HG02571 (cell line): Measurements from ENCODE around the gene VAMP2.

Experiments
- ATAC-seq: cut with Tn5 transposase; IDR thresholded peaks from one replicate; pipeline ENCODE4 v1.9.1; 2021; ENCODE audit warnings: mild to moderate bottlenecking, moderate library complexity; ENCODE audit not compliant: unreplicated experiment

The VAMP2 gene

GRCh38 chr17:8155996-8156245 is 6.8 kb downstream of the VAMP2 start:
- no peak for ATAC-seq

- ATAC-seq: no peak
Measured at GRCh38 chr17:8155231-8155995, 7.3 kb downstream of the VAMP2 start.

GRCh38 chr17:8154608-8155155 is 8.1 kb downstream of the VAMP2 start:
- no peak for ATAC-seq

DNA sequence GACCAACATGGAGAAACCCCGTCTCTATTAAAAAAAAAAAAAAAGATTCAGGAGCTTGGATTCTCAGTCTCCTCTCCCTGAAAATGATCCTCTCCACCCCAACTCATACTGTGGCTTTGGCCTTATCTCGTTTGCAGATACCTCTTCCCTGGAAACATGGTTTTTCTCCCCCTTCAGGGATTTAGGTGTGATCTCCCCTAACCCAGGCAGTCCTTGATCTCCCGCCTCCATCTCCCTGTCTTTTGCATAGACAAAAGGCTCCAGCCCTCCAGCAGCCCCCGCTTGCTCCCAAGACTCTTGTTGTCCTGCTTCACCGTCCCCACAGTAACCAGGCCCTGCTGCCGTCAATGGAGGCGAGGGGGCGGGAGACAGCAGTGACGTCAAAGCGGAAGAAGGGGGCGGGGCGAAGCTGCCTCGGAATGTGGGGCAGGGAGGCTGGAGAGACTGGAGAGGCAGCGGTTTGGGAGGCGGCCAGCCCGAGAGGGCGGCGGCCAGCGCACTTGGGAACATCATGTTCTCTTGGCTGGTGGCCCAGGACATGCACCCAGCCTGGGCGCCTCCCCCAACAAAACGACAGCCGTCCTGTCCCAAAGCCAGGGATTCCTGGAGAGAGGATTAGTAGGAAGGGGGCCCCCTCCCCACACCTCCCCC is 8.7 kb downstream of the VAMP2 start:
- ATAC-seq: no peak

DNA sequence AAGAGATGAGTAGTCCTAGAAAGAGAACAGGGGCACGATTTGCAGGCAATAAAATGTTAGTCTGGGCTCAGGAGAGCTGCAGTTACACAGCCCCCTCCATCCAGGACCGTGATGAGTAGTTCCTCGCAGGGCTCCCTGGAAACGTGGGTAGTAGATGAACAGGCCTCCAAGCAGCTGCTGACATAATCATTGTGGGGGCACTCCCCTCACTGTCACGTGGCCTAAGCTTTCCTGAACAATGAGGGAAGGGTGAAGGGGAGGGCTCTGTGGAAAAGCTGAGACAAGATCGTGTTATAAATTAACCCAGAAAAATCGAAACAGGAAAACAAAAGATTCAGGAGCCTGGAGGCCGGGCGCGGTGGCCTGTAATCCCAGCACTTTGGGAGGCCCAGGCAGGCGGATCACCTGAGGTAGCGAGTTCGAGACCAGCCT is 9.2 kb downstream of the VAMP2 start:
- ATAC-seq: no peak

DNA sequence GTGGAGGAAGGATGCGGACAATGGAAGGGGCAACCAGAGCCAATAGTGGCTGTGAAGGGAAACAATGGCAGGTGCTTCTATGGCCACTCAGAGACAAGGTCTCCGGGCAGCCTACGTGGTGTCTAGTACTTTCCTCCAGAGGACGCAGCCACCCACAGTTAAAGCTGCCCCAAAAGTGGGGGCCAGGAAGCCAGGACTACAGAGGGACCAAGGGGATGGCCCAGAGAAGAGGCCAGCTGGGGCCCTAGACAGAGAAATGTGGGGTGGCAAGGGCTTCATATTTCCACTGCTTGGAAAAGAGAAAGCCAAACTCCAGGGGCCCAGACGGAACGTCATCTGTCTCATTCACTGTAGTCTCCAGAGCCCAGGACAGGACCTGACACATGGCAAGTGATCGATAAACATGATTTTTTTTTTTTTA is 9.7 kb downstream of the VAMP2 start:
- no peak for ATAC-seq

DNA sequence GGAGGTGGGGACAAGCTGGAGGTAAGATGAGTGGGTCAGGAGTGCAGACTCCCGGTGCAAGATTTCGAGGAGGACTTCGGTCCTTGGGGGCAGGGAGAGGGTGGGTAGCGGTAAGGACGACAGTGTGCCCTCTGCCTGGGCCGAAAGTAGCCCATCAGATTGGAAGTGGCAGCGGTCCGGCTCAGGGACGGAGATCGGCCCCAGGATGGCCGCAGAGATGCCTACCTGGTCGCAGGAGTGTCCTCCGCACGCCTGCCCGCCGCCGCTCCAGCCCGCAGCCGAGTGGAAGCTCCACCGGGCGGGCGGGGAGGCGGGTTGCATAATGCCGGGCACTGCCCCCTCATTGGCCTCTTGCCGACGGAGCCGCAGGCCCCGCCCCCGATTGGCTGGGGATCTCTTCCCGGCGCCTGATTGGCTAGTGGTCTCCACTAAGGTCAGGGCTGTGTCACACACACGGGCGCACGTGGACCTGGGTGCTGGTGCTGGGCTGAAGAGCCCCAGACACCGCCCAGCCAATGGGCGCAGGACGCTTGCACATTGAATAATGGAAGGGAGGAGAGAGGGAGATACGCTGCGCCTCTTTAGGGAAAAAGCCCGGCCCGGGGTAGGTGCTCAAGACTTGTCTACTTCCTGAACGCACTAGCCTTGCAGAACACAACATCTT is 10.5 kb downstream of the VAMP2 start, which contains the start of gene PER1:
Gene PER1, minus strand, starts transcription at position 293 of the 664 bp plus-strand sequence. CDS start 1,698 bp downstream, outside the sequence.
- ATAC-seq: no peak

- no peak for ATAC-seq
Measured at GRCh38 chr17:8151641-8152111, 11.1 kb downstream of the VAMP2 start.

- ATAC-seq: peak; percentile 49
Measured at GRCh38 chr17:8151120-8151640, 11.6 kb downstream of the VAMP2 start.

GRCh38 chr17:8150194-8151119 is 12.3 kb downstream of the VAMP2 start:
- no peak for ATAC-seq

GRCh38 chr17:8149419-8150193 is 13.1 kb downstream of the VAMP2 start:
- ATAC-seq: no peak

DNA sequence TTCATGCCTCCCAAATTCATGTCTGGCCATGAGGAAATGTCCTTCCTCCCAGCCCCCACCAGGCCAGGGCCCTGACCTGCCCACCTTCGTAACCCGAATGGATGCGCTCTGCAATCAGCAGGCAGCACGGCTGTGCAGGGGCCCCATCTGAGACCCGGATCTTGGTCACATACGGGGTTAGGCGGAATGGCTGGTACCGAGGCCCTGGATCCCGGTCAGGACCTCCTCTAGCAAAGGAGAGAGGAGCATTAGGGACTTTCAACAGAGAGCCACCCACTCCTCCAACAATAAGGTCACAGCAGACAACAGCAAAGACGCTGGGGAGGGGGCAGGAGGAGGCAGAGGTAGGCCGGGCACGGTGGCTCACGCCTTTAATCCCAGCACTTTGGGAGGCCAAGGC is 14.2 kb downstream of the VAMP2 start:
- no peak for ATAC-seq

DNA sequence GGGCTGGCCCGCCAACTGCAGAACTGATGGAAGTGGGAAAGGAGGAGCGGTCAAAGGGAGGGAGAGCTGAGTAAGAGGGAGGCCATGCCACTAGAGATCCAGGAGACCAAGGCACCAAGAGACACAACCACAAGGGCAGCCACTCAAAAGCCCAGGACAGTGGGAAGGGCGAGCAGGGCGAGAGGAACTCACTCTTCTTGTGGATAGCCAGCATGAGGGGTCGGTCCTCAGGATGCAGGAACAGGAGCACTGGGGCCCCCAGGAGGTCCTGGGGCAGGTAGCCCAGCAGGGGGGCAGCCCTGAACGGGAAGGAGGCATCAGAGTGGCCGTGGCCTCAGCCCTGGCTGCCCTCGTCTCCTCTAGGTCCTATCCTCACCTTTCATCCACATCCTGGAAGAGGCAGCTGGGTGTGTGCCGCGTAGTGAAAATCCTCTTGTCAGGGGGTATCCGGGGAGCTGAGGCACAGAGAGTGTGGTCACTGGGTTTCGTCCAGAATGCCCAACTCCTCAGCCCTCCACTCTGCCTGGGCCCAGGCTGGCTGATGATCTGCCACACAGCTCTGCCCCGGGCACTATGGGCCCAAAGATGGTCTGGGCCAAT is 14.8 kb downstream of the VAMP2 start:
- ATAC-seq: no peak

DNA sequence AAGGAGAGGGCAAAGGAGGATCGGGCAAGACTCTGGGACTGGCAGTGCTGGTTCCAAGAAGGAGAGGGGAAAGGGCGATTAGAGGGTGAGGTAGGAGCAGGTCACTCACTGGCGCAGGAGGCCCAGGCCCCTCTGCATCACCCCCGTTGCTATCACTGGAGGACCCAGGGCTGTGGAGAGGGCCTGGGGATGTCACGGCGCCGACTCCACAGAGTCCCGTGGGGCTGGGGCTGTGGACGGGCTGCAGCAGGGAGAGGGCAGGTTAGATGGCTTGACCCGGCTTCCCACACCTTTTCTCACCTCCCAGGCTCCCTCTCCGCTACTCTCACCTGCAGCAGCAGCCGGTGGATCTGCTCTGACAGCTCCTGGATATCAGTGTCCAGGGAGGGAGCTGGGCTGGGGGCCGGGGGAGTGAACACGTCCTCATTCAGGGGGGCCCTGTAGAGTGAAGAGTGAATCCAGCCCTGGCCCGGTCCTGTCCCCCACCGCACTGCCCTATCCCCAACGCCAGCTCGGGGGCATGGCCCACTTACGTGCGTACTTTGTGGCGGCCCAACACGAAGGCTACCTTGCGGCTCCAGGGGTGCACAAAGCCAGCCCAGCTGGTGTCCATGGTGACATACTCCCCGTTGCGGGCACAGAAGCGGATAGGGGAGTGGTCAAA is 15.5 kb downstream of the VAMP2 start:
- ATAC-seq: no peak

DNA sequence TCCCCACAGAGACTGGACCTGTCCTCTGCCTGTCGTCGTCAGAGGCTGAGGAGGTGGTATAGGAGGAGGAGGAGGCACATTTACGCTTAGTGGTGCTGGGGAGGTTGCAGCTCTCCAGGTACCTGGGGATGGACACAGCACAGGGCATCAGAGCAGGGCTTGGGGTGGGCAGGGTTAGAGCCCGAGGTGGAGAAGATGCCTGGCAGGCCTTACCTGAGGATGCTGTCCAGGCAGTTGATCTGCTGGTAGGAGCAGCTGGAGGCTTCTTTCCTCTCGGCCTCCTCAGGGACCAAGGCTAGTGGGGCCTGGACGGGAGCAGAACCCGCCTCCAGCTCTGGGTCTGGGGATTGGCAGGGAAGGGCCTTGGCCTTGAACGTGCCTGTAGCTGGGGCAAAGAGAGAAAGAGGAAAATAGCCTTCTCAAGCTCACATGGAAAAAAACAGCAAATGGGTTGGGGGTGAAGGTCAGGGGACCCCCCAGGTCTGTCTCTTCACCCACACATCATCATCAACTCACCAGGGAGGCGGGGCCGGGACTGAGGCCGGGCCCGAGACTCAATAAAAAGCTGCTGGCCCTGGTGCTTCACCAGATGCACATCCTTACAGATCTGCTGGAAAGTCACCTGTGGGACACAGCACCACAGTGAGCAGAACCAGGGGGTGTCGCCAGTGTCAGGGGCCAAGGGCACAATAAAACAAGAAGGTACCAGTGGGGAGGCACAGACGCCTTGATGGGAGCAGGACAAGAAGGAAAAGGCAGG is 16.2 kb downstream of the VAMP2 start:
- ATAC-seq: no peak

- ATAC-seq: no peak
Measured at GRCh38 chr17:8145811-8146210, 16.9 kb downstream of the VAMP2 start.

DNA sequence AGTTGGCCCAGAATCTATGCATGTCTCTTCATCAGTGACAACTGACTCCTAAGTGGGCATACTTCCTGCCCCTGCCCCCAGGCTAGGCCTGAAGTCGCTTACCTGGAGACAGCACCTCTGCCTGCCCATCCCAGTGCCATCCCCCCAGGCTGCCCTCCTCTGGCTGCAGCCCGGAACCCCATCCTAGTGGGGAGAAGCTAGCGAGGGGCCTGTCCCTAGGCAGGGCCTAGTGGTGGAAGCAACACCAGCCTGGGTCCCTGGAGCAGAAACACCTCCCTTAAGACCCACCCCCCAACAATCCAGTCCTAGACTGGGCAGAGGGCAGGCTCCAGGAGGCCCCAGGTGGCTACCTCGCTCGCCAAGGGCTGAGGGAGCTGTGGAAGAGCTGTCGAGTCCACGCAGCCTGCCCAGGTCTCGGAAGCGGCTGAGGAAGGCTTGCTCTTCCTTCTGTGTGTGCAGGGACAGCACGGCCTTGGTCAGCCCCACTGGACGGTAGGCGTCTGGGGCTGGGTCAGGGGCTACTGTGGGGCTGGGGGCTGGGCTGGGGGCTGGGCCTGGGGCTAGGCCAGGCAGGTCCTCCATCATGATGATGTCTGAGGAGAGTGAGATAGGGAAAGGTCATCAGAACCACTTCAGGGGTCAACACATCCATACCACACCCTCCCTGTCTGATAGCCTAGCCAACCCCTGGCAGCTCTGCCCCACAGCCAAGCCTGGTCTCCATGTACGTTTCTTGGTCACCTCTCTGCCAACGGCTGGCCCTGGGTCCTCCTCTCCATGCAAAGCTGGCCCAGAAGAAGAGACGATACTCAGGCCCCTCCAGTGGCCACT is 18.1 kb downstream of the VAMP2 start:
- ATAC-seq: no peak
